ENCODE data around the gene MRPL11.

- TF ChIP-seq POLR2A (IDR thresholded peaks at IDR 0.05) (no peak), CTCF (IDR thresholded peaks at IDR 0.05) (no peak)
These were observed 44.7 kb downstream of the MRPL11 start for GRCh38 chr11:66393954-66394353.
